ENCODE measurements around the gene NDRG2. TPM values are rescaled to one million over a fixed set of nuclear protein-coding genes. Genes with fewer than 3 reads are reported as not detected.
A peak's percentile ranks its signal among the peaks of the same experiment; 100 is the strongest.
"Not testable (repeated sequence)": the region's sequence is repeated elsewhere in the genome, so short reads cannot be mapped to it uniquely, and the experiment has no call there.

NDRG2 gene
- polyA plus RNA-seq, 1 donor = 184 TPM

DNA sequence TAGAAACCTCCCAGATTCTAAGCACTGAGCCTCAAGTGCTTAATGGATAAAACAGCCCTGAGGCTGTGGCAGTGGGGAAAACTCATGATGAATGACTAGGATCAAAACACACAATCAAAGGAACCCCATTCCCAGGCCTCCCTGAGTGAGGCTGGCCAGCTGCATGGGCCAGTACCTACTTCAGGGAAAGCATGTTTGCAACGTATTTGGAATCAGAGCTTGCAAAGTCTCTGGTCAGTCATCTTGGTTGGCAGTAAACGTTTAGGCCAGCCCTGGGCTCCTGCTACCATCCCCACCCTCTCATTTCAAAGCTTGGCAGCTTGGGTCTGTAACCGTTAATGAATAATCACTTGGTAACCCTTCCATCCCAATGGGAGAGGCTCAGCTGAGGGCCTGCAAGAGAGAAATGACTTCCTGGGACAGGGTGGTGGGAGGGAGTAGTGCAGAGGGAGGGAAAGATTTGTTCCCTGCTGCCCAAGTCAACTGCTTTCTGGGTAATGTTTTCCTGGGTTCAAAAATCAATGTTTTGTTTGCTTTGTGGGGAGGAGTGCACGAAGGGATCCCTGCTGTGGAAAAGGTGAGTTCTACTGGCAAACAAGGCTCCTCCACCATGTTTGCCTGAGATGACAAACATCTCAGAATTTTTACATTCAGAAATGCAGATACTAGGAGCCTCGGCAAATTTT lies 30.7 kb upstream of the NDRG2 start:
- DNase-seq = no peak

DNA sequence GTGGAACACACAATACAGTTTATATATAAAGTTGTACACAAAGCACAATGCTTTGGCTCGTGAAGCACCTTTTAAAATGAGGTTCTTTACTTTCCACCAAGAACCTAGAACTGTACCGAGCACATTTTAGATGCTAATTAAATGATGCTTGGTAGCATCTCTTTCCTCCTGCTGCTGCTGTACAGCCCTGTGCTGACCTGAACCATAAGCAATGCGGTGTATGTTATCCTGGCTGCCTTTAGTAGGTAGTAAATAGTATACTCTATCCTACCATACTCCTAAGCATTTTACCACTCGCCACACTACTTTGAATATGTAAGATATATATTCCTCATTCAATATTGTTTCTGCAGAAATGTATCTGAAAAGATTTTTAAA lies 29.9 kb upstream of the NDRG2 start:
- no peak for DNase-seq

DNA sequence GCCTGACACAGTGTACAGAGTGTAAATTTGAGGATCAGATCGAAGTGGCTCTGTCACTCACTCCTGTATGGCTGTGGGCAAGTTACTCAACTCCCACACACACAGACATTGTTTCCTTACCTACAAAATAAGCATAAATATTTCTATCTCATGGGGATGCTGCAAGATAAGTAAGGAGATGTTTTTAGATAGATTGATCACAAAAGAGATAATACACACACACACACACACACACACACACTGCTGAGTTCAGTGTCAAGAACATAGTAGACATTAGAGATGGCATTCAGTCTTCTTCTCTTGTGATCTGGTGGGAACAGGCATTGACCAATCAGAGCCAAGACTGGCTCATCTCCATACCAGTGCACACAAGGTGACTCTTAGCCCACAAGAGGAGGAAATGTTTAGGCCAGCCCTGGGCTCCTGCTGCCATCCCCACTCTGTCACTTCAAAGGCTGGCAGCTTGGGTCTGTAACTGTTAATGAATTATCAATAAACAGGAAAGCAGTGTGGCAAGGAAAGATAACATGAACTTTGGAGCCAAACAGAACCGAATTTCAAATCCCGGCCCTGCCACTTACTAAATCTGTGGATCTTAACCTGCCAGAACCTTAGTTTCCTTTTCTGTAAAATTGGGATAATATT lies 29.4 kb upstream of the NDRG2 start:
- no peak for DNase-seq

- no peak for DNase-seq
These were observed 28.6 kb upstream of the NDRG2 start for GRCh38 chr14:21053184-21054122.

- DNase-seq = no peak
These were observed 25.7 kb upstream of the NDRG2 start for GRCh38 chr14:21050597-21050996.

- no peak for DNase-seq
These were observed 24.4 kb upstream of the NDRG2 start for GRCh38 chr14:21049271-21049673.

GRCh38 chr14:21048638-21049037 lies 23.8 kb upstream of the NDRG2 start:
- DNase-seq = no peak

DNA sequence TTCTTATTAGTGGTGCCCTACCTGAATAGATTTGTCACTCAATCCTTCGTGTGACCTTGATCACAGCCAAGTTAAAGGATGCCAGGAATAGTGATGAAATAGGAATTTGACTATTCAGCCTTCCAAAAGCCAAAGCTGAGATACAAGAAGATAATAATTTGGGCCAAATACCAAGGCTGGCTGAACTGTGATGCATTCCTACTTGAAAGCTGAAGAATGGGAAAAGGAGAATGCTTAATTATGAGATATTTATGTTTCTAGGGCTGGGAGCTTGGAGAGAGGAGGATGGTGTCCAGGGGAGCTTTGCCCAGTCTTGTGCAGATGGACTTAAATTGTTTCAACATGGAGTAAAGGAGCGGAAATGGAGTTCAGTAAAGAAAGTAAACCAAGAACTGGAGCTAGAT lies 22.5 kb upstream of the NDRG2 start:
- no peak for DNase-seq

GRCh38 chr14:21043974-21044618 lies 19.2 kb upstream of the NDRG2 start:
- DNase-seq = no peak

DNA sequence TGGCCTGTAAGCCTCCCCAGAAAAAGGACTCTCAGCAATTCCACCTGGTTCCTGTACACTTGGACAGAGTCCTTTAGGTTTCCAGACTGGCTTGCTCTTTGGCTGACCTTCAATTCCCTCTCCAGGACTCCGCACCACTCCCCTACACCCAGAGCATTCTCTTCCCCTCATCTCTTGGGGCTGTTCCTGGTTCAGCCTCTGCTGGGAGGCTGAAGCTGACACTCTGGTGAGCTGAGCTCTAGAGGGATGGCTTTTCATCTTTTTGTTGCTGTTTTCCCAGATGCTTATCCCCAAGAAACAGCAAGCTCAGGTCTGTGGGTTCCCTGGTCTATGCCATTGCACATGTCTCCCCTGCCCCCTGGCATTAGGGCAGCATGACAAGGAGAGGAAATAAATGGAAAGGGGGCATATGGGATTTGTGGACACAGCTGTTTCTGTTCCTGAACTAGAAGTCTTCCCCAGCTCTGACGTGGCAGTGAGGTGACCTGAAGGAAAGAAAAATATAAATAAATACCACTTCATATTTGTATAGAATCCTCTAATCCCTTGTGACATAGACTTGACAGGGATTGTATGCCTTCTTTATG lies 18.6 kb upstream of the NDRG2 start:
- no peak for DNase-seq

DNA sequence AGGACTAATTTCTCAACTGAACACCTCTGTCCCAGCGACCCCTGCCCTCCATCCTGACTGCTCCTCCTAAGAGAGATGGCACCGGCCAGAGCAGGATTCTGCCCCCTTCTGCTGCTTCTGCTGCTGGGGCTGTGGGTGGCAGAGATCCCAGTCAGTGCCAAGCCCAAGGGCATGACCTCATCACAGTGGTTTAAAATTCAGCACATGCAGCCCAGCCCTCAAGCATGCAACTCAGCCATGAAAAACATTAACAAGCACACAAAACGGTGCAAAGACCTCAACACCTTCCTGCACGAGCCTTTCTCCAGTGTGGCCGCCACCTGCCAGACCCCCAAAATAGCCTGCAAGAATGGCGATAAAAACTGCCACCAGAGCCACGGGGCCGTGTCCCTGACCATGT lies 18.1 kb upstream of the NDRG2 start:
- no peak for DNase-seq

GRCh38 chr14:21041676-21042433 lies 17.0 kb upstream of the NDRG2 start, which contains the start of gene RNASE7:
Gene RNASE7 (plus strand): TSS chr14:21042362. CDS start chr14:21042993, 631 bp downstream.
- no peak for DNase-seq

DNA sequence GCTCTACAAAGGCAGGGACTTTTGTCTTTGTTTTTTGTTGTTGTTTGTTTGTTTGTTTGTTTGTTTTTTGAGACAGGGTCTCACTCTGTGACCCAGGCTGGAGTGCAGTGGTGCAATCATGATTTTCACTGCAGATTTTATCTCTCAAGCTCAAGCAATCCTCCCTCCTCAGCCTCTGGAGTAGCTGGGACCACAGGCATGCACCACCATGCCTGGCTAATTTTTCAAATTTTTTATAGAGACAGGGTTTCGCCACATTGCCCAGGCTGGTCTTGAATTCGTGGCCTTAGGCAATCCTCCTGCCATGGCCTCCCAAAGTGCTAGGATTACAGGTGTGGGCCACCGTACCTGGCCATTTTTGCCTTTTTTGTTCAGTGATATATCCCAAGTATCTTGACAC lies 16.1 kb upstream of the NDRG2 start:
- not testable (repeated sequence) for DNase-seq

GRCh38 chr14:21040370-21040925 lies 15.6 kb upstream of the NDRG2 start:
- DNase-seq = no peak

- peak; percentile 74 for DNase-seq
These were observed 14.9 kb upstream of the NDRG2 start for GRCh38 chr14:21039585-21040369.

DNA sequence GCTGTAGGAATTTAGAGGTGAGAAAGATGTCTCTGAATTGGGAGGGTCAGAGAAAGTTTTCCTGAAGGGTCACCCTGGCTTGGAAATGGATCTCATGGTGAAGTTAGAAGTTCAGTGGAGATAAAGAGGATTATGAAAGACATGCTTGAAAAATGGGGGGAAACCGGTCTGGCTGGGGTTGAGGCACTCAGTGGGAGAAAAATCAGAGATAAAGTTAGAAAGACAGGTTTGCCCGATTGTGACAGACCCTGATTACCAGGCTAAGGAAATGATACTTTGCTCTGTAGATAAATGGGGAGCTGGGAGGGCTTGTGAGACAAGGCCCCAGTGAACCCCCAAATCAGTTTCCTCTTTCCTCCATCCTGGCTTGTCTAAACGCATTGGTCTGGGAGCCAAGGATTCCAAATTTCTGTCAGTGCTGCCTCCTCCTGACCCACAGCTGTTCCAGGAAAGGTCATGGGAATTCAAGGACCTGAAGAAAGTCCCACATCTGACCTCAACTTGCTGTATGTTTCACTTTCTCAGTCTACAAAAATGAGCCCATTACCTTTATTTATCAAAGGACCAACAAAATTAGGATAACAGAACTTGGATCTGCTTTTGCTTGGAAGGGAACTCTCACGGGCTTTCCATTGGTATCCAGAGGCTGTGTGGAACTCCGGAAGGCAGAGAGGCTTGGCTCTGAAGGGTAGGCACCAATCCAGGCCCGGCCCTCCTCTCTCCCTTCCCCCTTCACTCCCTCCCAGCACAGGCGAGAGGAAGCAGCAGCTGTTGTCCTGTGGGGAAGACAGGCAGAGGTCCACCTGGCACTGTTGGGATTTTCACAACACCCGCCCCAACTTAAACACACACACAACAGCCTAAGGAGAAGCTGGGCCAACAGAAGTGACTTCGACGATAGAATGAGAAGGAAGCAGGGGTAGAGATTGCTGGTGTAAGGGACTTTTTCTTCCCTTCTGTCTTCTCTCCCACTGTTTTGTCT lies 13.9 kb upstream of the NDRG2 start:
- peak; percentile 91 for DNase-seq

GRCh38 chr14:21037156-21037555 lies 12.3 kb upstream of the NDRG2 start:
- no peak for DNase-seq

DNA sequence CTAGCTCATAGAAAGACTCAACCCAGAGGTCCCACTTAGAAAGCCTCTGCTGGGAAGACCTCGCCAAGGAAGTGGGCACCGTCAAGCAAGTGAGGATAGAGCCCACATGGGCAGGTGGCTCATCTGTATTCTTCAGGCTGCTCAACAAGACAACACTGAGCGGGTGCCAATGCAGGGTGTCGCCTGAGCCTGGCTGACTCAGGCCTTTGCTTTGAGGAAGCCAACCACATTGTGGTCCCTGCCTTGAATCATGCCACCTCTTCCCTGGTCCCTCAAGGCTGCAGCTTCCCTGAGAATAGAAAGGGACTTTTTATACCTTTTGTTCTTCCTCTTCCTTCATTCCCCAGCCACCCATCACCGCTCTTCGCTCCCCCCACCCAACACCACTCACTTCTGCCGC lies 11.9 kb upstream of the NDRG2 start:
- DNase-seq = no peak

DNA sequence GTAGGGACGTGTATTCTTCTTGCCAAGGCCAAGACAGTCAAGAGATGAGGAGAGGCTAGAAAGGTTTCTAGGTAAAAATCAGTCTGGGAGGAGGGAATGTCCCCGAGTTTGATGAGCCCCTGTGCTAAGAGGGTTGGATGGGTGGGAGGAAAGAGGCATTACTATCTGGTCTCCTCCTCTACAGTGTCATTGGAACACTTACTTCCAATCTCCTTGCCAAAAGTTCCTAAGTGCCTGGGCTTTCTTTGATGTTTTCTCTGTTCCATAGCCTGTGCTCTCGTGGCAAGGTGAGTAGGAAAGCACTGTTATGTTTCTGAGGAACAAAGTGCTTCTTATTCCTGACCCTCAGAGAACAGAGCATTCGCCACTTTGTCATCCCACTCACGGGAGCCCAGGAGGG lies 9.8 kb upstream of the NDRG2 start, which contains the start of gene RNASE13:
RNASE13 (minus strand) TSS at position 101 of the 400 bp plus-strand sequence. CDS start 519 bp downstream, outside the sequence.
- DNase-seq = no peak

All from hindlimb muscle (tissue), 1 donor.